GM12878 (cell line): ENCODE results near the gene SNX32. TPM values are rescaled to one million over a fixed set of nuclear protein-coding genes. Genes with fewer than 3 reads are reported as not detected.

ENCODE experiments used
- ATAC-seq: fragments of 200-7000 bp; cut with Tn5 transposase; 3 replicates; pipeline ENCODE4 v1.9.1; 2020; ENCODE audit warnings: mild to moderate bottlenecking, moderate library complexity
- BruUV-seq: library from RNA; stranded (reverse); fragments of 400-500 nt; replicated peaks from 2 replicates; lab custom pipeline; 2021; lab: Mats Ljungman, UMichigan
- CTCF ChIA-PET: fragments of 300-600 bp; sonication (Branson Sonifier 250); formaldehyde crosslinking; extraction: SDS; loops from one replicate; lab custom pipeline; 2021; ENCODE audit warnings: inconsistent platforms; lab: Yijun Ruan, JAX
- POLR2A ChIA-PET: fragments of 350-600 bp; formaldehyde crosslinking; extraction: SDS; loops from one replicate; lab custom pipeline; 2021; ENCODE audit warnings: inconsistent platforms; lab: Charles Lee
- RAD21 ChIA-PET: fragments of 300-600 bp; sonication (Branson Sonifier 250); formaldehyde crosslinking; loops from one replicate; lab custom pipeline; 2023; ENCODE audit warnings: antibody characterized with exemption; ENCODE audit not compliant: unreplicated experiment; lab: Charles Lee
- SMC1A ChIA-PET: fragments of 300-600 bp; sonication (Branson Sonifier 250); formaldehyde crosslinking; loops from one replicate; lab custom pipeline; 2023; ENCODE audit not compliant: unreplicated experiment, uncharacterized antibody; lab: Charles Lee
- DNase-seq: peaks from one replicate; pipeline ENCODE4 v3.0.0-alpha.2; 2011; ENCODE audit warnings: low read depth, low spot score
- FAIRE-seq: peaks from 3 replicates; lab custom pipeline; 2011; peaks lifted over from hg19 to GRCh38; lab: Jason Lieb, UNC
- H2AFZ ChIP-seq: 2 replicates; pipeline ENCODE4 v1.6.0; 2011; ENCODE audit warnings: low read depth, low read length, control low read depth; ENCODE audit not compliant: control insufficient read depth
- H3K27ac ChIP-seq: 2 replicates; pipeline ENCODE4 v1.5.1; 2011; ENCODE audit warnings: control low read depth; ENCODE audit not compliant: control insufficient read depth, insufficient read depth
- H3K27me3 ChIP-seq, 2 experiments: replicated peaks in 1 of 2; 2 replicates each; pipeline versions ENCODE4 v1.6.0 to v1.6.1; 2011; ENCODE audit warnings: low read length in 1 of 2; ENCODE audit not compliant: control insufficient read depth in 2 of 2, insufficient read depth in 2 of 2
- H3K36me3 ChIP-seq, 2 experiments: 2 replicates each; pipeline ENCODE4 v1.5.1; 2011; ENCODE audit warnings: low read length in 1 of 2; ENCODE audit not compliant: control insufficient read depth in 2 of 2, insufficient read depth in 2 of 2
- H3K4me1 ChIP-seq: 2 replicates; pipeline ENCODE4 v1.6.1; 2011; ENCODE audit warnings: mild to moderate bottlenecking, low read length, moderate library complexity, mixed read lengths; ENCODE audit not compliant: control insufficient read depth, insufficient read depth
- H3K4me2 ChIP-seq: 2 replicates; pipeline ENCODE4 v1.6.0; 2011; ENCODE audit warnings: control low read depth; ENCODE audit not compliant: control insufficient read depth, insufficient read depth
- H3K4me3 ChIP-seq: fragments of 200-600 bp; sonication (generic); 2 replicates; pipeline ENCODE4 v1.5.1; 2016
- H3K79me2 ChIP-seq: 2 replicates; pipeline ENCODE4 v1.6.0; 2011; ENCODE audit warnings: low read length; ENCODE audit not compliant: control insufficient read depth, insufficient read depth
- H3K9ac ChIP-seq: 2 replicates; pipeline ENCODE4 v1.8.0; 2011; ENCODE audit warnings: low read length, control low read depth, mixed read lengths; ENCODE audit not compliant: control insufficient read depth, insufficient read depth
- H3K9me3 ChIP-seq: replicated peaks from 3 replicates; pipeline ENCODE4 v1.5.1; 2011; ENCODE audit warnings: mild to moderate bottlenecking, low read length; ENCODE audit not compliant: control insufficient read depth, insufficient read depth
- H4K20me1 ChIP-seq: 2 replicates; pipeline ENCODE4 v1.6.0; 2011; ENCODE audit not compliant: control insufficient read depth, insufficient read depth
- BMI1 ChIP-seq: fragments of 450-650 bp; IDR thresholded peaks from 2 replicates; pipeline ENCODE4 v1.6.1; 2016; ENCODE audit warnings: mild to moderate bottlenecking, moderate library complexity, borderline replicate concordance
- MEF2A ChIP-seq: IDR thresholded peaks from 2 replicates; pipeline ENCODE4 v1.6.1; 2011; ENCODE audit warnings: low read depth, mild to moderate bottlenecking, low read length, moderate library complexity; ENCODE audit not compliant: insufficient read depth
- MEF2B ChIP-seq: fragments of 450-650 bp; IDR thresholded peaks from 2 replicates; pipeline ENCODE4 v1.6.1; 2018; ENCODE audit warnings: mild to moderate bottlenecking, moderate library complexity; ENCODE audit not compliant: partially characterized antibody, poor library complexity, severe bottlenecking
- NR2C1 ChIP-seq: fragments of 450-650 bp; IDR thresholded peaks from 2 replicates; pipeline ENCODE4 v1.6.1; 2017; ENCODE audit warnings: antibody characterized with exemption, mild to moderate bottlenecking, moderate library complexity
- SPI1 ChIP-seq: IDR thresholded peaks from 2 replicates; pipeline ENCODE4 v1.6.1; 2011; ENCODE audit warnings: low read depth, mild to moderate bottlenecking, low read length, moderate library complexity, borderline replicate concordance; ENCODE audit not compliant: insufficient read depth
- WGBS: methylation state at CpG from one replicate; pipeline ENCODE4 v1.1.6; 2016; ENCODE audit warnings: low lambda C conversion rate; ENCODE audit not compliant: insufficient replicate concordance, insufficient coverage; ENCODE audit errors: missing lambda C conversion rate; 5-methylcytosine and 5-hydroxymethylcytosine counted together
- in situ Hi-C: fragments of 300-500 bp; cut with MboI; formaldehyde crosslinking; loops from 9 replicates; pipeline ENCODE4 v1.14.3; 2018; ENCODE audit warnings: mixed read lengths
- intact Hi-C: fragments of 100-400 bp; cut with micrococcal nuclease; formaldehyde crosslinking; loops from one replicate; pipeline ENCODE4 v1.14.2; 2022; ENCODE audit not compliant: unreplicated experiment
- polyA plus RNA-seq, 11 experiments: library from polyadenylated mRNA; depleted of rRNA in 4 of 11; unstranded in 6 of 11; stranded (reverse) in 5 of 11; fragments of >200 nt; fragmentation: Nextera tagmentation in 4 of 11; fragmentation: Illumina TruSeq in 1 of 11; extraction: Ambion mirVana in 4 of 11; extraction: Trizol in 1 of 11; gene quantifications; 1 replicate in 1 of 11; 2 replicates in 10 of 11; pipeline versions ENCODE4 v1.2.1 to v1.2.3, GENCODE V29; 2011 to 2016; ENCODE audit warnings: inconsistent platforms in 2 of 11, missing spikeins in 2 of 11, low read depth in 1 of 11
- total RNA-seq, 4 experiments: library from RNA; depleted of rRNA in 3 of 4; stranded (reverse); fragments of >200 nt in 3 of 4; fragmentation: Illumina TruSeq in 1 of 4; extraction: Trizol in 1 of 4; gene quantifications; 2 replicates each; pipeline versions ENCODE4 v1.2.1 to v1.2.3, GENCODE V29; 2013 to 2021
- TF ChIP-seq, protein P1 (sequence below): IDR thresholded peaks from 2 replicates; pipeline ENCODE4 v1.6.1; 2012; ENCODE audit warnings: improper control_type of control experiment, low read depth, low read length; ENCODE audit not compliant: insufficient replicate concordance
- TF ChIP-seq, protein P2 (sequence below): fragments of 450-650 bp; IDR thresholded peaks from 2 replicates; pipeline ENCODE4 v1.6.1; 2018; ENCODE audit warnings: borderline replicate concordance, mild to moderate bottlenecking; ENCODE audit not compliant: partially characterized antibody
- TF ChIP-seq, protein P3 (sequence below): fragments of 450-650 bp; IDR thresholded peaks from 2 replicates; pipeline ENCODE4 v1.6.1; 2017; ENCODE audit warnings: antibody characterized with exemption, mild to moderate bottlenecking, moderate library complexity

The SNX32 gene
- total and polyA plus RNA-seq, 10 of the 15 experiments (the other 5 are each of a cell fraction or from before 2014, with no cell fraction given), result 0.04 to 1.5 (median 0.11) TPM; not detected in 1

DNA sequence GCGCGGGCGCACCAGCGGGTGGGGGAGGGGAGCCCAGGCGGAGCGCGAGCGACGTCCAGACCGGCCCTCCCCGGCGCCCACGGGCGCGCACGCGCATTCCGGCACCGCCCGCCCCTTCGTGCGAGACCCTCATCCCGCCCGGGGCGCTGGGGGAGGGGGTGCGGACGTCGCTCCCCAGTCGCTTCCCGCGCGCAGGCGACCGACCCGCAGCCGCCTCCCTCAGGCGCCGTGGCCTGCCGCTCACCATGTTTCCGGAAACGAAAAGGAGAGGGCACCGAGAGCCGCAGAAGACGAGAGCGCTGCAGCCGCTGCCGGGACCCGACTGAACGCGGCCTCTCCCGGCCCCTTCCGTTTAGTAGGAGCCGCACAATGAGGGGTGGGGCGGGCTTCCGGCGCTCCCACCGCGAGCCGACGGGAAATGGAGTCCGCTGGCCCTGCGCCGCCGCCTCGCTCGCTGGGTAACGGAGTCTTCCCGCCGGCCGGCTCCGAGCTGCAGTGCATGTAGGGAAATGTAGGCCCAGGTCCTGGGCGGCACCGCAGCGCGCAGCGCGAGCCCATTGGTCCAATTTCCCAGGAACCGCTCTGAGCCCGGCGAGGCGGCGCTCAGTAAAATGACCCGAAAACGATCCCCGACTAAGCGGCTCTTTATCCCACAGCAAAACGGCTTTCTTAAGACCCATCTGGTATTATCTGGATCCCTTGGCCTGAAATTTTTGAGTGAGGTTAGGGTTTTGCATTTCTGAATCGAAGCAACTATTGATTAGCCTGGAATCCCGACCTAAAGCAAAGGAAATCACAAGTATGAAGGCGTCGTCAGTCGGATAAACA is 24.3 kb downstream of the SNX32 start, which contains the start of gene CFL1:
Gene CFL1 (minus strand): TSS at position 328 of the 828 bp plus-strand sequence. CDS start 81 bp downstream, at position 247.
- Histone ChIP-seq H3K4me3 (peak within 1 kb of the TSS; percentile 93), H3K79me2 (peaks cover 67% of the 10 kb centered on the region), H2AFZ (peak within 1 kb of the TSS; percentile 78), H3K4me1 (peaks cover 25% of the 10 kb centered on the region), H3K4me2 (peak within 1 kb of the TSS; percentile 99), H4K20me1 (peaks cover 24% of the 10 kb centered on the region), H3K9me3 (no peaks in the 10 kb centered on the region; the same call in 2 of the 3 replicates), H3K27ac (peak within 1 kb of the TSS; percentile 100), H3K27me3 (no peaks in the 10 kb centered on the region), H3K36me3 (peaks cover 32 to 36% of the 10 kb centered on the region in 2 experiments; a peak in 3 of 4 replicates), H3K9ac (peak within 1 kb of the TSS; percentile 97)
- ChIA-PET RAD21 (interaction anchor here (5.0 kb wide), 1 partner anchor 32 kb away, joined by 76 read pairs; the partner anchor contains the start of genes CCDC85B and FIBP), POLR2A (interaction anchor here (0.6 to 5.6 kb wide), 14 partner anchors 10 to 277 kb away, joined by 3 to 155 read pairs (median 4); partner anchors contain the start of genes BANF1, CCDC85B, EIF1AD and FIBP), CTCF (interaction anchor here (0.8 to 5.7 kb wide), 5 partner anchors 12 to 78 kb away, joined by 3 to 146 read pairs (median 21); partner anchors contain the start of genes CCDC85B, EFEMP2 and FIBP), SMC1A (interaction anchor here (1.8 to 4.3 kb wide), 3 partner anchors 12 to 32 kb away, joined by 5 to 52 read pairs (median 13); partner anchors contain the start of genes CCDC85B and FIBP)
- DNase-seq, result peak; percentile 87
- no TSS peak for BruUV-seq
- peak; percentile 72 for ATAC-seq
- peak; percentile 79 for FAIRE-seq
- intact Hi-C loops, result loop anchor here (1.0 to 5.0 kb wide), 4 partner anchors 31 to 195 kb away; partner anchors contain the start of genes BANF1, EIF1AD, FIBP and SF3B2
- in situ Hi-C loops, result loop anchor here (25.0 kb wide), 1 partner anchor 1621 kb away; the partner anchor contains the start of genes DNAJC4, FKBP2, NUDT22 and PPP1R14B
- under 1% methylated on average over 62 of the region's 92 CpGs for WGBS
- TF ChIP-seq MEF2A (no peak), MEF2B (no peak), SPI1 (no peak), NR2C1 (peak; percentile 74), BMI1 (no peak)
- TF ChIP-seq, protein P1, sequence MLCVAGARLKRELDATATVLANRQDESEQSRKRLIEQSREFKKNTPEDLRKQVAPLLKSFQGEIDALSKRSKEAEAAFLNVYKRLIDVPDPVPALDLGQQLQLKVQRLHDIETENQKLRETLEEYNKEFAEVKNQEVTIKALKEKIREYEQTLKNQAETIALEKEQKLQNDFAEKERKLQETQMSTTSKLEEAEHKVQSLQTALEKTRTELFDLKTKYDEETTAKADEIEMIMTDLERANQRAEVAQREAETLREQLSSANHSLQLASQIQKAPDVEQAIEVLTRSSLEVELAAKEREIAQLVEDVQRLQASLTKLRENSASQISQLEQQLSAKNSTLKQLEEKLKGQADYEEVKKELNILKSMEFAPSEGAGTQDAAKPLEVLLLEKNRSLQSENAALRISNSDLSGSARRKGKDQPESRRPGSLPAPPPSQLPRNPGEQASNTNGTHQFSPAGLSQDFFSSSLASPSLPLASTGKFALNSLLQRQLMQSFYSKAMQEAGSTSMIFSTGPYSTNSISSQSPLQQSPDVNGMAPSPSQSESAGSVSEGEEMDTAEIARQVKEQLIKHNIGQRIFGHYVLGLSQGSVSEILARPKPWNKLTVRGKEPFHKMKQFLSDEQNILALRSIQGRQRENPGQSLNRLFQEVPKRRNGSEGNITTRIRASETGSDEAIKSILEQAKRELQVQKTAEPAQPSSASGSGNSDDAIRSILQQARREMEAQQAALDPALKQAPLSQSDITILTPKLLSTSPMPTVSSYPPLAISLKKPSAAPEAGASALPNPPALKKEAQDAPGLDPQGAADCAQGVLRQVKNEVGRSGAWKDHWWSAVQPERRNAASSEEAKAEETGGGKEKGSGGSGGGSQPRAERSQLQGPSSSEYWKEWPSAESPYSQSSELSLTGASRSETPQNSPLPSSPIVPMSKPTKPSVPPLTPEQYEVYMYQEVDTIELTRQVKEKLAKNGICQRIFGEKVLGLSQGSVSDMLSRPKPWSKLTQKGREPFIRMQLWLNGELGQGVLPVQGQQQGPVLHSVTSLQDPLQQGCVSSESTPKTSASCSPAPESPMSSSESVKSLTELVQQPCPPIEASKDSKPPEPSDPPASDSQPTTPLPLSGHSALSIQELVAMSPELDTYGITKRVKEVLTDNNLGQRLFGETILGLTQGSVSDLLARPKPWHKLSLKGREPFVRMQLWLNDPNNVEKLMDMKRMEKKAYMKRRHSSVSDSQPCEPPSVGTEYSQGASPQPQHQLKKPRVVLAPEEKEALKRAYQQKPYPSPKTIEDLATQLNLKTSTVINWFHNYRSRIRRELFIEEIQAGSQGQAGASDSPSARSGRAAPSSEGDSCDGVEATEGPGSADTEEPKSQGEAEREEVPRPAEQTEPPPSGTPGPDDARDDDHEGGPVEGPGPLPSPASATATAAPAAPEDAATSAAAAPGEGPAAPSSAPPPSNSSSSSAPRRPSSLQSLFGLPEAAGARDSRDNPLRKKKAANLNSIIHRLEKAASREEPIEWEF, result no peak
- TF ChIP-seq, protein P2, sequence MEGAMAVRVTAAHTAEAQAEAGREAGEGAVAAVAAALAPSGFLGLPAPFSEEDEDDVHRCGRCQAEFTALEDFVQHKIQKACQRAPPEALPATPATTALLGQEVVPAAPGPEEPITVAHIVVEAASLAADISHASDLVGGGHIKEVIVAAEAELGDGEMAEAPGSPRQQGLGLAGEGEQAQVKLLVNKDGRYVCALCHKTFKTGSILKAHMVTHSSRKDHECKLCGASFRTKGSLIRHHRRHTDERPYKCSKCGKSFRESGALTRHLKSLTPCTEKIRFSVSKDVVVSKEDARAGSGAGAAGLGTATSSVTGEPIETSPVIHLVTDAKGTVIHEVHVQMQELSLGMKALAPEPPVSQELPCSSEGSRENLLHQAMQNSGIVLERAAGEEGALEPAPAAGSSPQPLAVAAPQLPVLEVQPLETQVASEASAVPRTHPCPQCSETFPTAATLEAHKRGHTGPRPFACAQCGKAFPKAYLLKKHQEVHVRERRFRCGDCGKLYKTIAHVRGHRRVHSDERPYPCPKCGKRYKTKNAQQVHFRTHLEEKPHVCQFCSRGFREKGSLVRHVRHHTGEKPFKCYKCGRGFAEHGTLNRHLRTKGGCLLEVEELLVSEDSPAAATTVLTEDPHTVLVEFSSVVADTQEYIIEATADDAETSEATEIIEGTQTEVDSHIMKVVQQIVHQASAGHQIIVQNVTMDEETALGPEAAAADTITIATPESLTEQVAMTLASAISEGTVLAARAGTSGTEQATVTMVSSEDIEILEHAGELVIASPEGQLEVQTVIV, result peak; percentile 53
- TF ChIP-seq, protein P3, sequence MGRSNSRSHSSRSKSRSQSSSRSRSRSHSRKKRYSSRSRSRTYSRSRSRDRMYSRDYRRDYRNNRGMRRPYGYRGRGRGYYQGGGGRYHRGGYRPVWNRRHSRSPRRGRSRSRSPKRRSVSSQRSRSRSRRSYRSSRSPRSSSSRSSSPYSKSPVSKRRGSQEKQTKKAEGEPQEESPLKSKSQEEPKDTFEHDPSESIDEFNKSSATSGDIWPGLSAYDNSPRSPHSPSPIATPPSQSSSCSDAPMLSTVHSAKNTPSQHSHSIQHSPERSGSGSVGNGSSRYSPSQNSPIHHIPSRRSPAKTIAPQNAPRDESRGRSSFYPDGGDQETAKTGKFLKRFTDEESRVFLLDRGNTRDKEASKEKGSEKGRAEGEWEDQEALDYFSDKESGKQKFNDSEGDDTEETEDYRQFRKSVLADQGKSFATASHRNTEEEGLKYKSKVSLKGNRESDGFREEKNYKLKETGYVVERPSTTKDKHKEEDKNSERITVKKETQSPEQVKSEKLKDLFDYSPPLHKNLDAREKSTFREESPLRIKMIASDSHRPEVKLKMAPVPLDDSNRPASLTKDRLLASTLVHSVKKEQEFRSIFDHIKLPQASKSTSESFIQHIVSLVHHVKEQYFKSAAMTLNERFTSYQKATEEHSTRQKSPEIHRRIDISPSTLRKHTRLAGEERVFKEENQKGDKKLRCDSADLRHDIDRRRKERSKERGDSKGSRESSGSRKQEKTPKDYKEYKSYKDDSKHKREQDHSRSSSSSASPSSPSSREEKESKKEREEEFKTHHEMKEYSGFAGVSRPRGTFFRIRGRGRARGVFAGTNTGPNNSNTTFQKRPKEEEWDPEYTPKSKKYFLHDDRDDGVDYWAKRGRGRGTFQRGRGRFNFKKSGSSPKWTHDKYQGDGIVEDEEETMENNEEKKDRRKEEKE, result peak; percentile 52; the same call in 1 of the 2 replicates
